HepG2 (cell line): ENCODE data around the gene NBEA. TPM values are rescaled to one million over a fixed set of nuclear protein-coding genes. Genes with fewer than 3 reads are reported as not detected.
"Not testable (repeated sequence)": the region's sequence is repeated elsewhere in the genome, so short reads cannot be mapped to it uniquely, and the experiment has no call there.

Experiments used
- ATAC-seq: fragments of 200-7000 bp; cut with Tn5 transposase; 3 replicates; pipeline ENCODE4 v1.9.1; 2020; ENCODE audit warnings: mild to moderate bottlenecking, moderate library complexity
- BruUV-seq: library from RNA; stranded (reverse); fragments of 400-500 nt; replicated peaks from 2 replicates; lab custom pipeline; 2021; lab: Mats Ljungman, UMichigan
- CTCF ChIA-PET: fragments of 300-600 bp; formaldehyde crosslinking; extraction: SDS; loops from one replicate; lab custom pipeline; 2021; ENCODE audit warnings: low total read pairs, inconsistent platforms, low intra/inter-chr PET ratio; lab: Yijun Ruan, JAX
- POLR2A ChIA-PET: fragments of 350-600 bp; sonication (Branson Sonifier 250); formaldehyde crosslinking; loops from one replicate; lab custom pipeline; 2020; ENCODE audit warnings: antibody characterized with exemption, inconsistent platforms; lab: Yijun Ruan, JAX
- DNase-seq: peaks from one replicate; pipeline ENCODE4 v3.0.0-alpha.2; 2015; ENCODE audit warnings: low spot score
- FAIRE-seq: peaks from 3 replicates; lab custom pipeline; 2011; peaks lifted over from hg19 to GRCh38; lab: Jason Lieb, UNC
- H2AFZ ChIP-seq: one replicate; pipeline ENCODE4 v1.6.1; 2011; ENCODE audit warnings: low read length, inconsistent platforms
- H3K27ac ChIP-seq: fragments of 300-600 bp; 3 replicates; pipeline ENCODE4 v1.8.0; 2011; ENCODE audit warnings: mixed run types, mild to moderate bottlenecking, mixed read lengths, low read length, inconsistent platforms; ENCODE audit not compliant: insufficient read depth; ENCODE audit errors: extremely low read length
- H3K27me3 ChIP-seq, 2 experiments: fragments of 200-600 bp in 1 of 2; 2 replicates in 1 of 2; 3 replicates in 1 of 2; pipeline versions ENCODE4 v1.6.0 to v1.8.0; 2011; ENCODE audit warnings: low read length in 2 of 2, mild to moderate bottlenecking in 2 of 2, moderate library complexity in 2 of 2, inconsistent platforms in 1 of 2; ENCODE audit not compliant: insufficient read depth in 2 of 2, control insufficient read depth in 1 of 2
- H3K36me3 ChIP-seq, 2 experiments: fragments of 200-600 bp in 1 of 2; replicated peaks in 1 of 2; 2 replicates in 1 of 2; 3 replicates in 1 of 2; pipeline versions ENCODE4 v1.5.1 to v1.8.0; 2011; ENCODE audit warnings: low read length in 2 of 2, inconsistent platforms in 1 of 2; ENCODE audit not compliant: insufficient read depth in 2 of 2, control insufficient read depth in 1 of 2
- H3K4me1 ChIP-seq: 2 replicates; pipeline ENCODE4 v1.5.1; 2012; ENCODE audit warnings: low read length, inconsistent platforms; ENCODE audit not compliant: insufficient read depth
- H3K4me2 ChIP-seq: 2 replicates; pipeline ENCODE4 v1.6.0; 2011; ENCODE audit warnings: low read depth, low read length, inconsistent platforms
- H3K4me3 ChIP-seq, 3 experiments: fragments of 200-600 bp in 1 of 3; sonication (generic), shearing (Covaris generic) in 1 of 3; replicated peaks in 1 of 3; 2 replicates each; pipeline ENCODE4 v1.5.1; 2011 to 2016; ENCODE audit warnings: low read length in 3 of 3, inconsistent platforms in 2 of 3, low read depth in 2 of 3, mild to moderate bottlenecking in 2 of 3, control low read depth in 1 of 3, mixed read lengths in 1 of 3; ENCODE audit not compliant: insufficient read depth in 1 of 3
- H3K79me2 ChIP-seq: one replicate; pipeline ENCODE4 v1.6.1; 2011; ENCODE audit warnings: low read length, inconsistent platforms; ENCODE audit not compliant: insufficient read depth
- H3K9ac ChIP-seq: 2 replicates; pipeline ENCODE4 v1.6.0; 2011; ENCODE audit warnings: mild to moderate bottlenecking, low read depth, low read length, inconsistent platforms; ENCODE audit not compliant: insufficient read depth
- H3K9me3 ChIP-seq: 2 replicates; pipeline ENCODE4 v1.5.1; 2012; ENCODE audit warnings: mild to moderate bottlenecking, low read length
- H4K20me1 ChIP-seq: 2 replicates; pipeline ENCODE4 v1.6.0; 2011; ENCODE audit warnings: inconsistent platforms, mild to moderate bottlenecking, low read length, moderate library complexity; ENCODE audit not compliant: insufficient read depth
- BRD4 ChIP-seq: sonication (generic); formaldehyde crosslinking; IDR thresholded peaks from 2 replicates; pipeline ENCODE4 v1.4.0; 2020; ENCODE audit warnings: missing genetic modification reagents
- KMT2A ChIP-seq: sonication (generic); formaldehyde crosslinking; IDR thresholded peaks from 2 replicates; pipeline ENCODE4 v1.4.0; 2020; ENCODE audit warnings: missing genetic modification reagents
- SIN3A ChIP-seq: IDR thresholded peaks from 2 replicates; pipeline ENCODE4 v1.6.1; 2011; ENCODE audit warnings: low read depth, mild to moderate bottlenecking, control low read depth, low read length, borderline replicate concordance
- ZNF709 ChIP-seq: sonication (generic); formaldehyde crosslinking; IDR thresholded peaks from 2 replicates; pipeline ENCODE4 v1.5.0; 2020; ENCODE audit warnings: mild to moderate bottlenecking, missing genetic modification reagents
- ZNF891 ChIP-seq: sonication (generic); formaldehyde crosslinking; IDR thresholded peaks from 2 replicates; pipeline ENCODE4 v1.5.0; 2020; ENCODE audit warnings: mild to moderate bottlenecking, missing genetic modification reagents
- WGBS: methylation state at CpG from one replicate; pipeline ENCODE4 v1.1.6; 2017; ENCODE audit warnings: low lambda C conversion rate; 5-methylcytosine and 5-hydroxymethylcytosine counted together
- in situ Hi-C: cut with HindIII; loops from 2 replicates; pipeline ENCODE4 v1.10.0; 2017; ENCODE audit warnings: low pct_unique_long_range_greater_than_20kb; ENCODE audit not compliant: extremely low pct_ligation_motif_present
- intact Hi-C: fragments of 100-400 bp; cut with micrococcal nuclease; formaldehyde crosslinking; loops from one replicate; pipeline ENCODE4 v1.10.0; 2022; ENCODE audit not compliant: unreplicated experiment
- polyA plus RNA-seq, 8 experiments: library from polyadenylated mRNA; depleted of rRNA in 3 of 8; stranded (reverse) in 7 of 8; unstranded in 1 of 8; fragments of >200 nt; fragmentation: Illumina TruSeq in 4 of 8; extraction: Trizol in 4 of 8; gene quantifications; 2 replicates each; pipeline versions ENCODE4 v1.2.1 to v1.2.3, GENCODE V29; 2011 to 2016; ENCODE audit warnings: low read depth in 4 of 8, missing spikeins in 1 of 8, mixed read lengths in 1 of 8; ENCODE audit not compliant: insufficient read depth in 1 of 8
- total RNA-seq, 5 experiments: library from RNA; depleted of rRNA; stranded (reverse); fragments of >200 nt; fragmentation: Illumina TruSeq; extraction: Trizol; gene quantifications; 2 replicates each; pipeline ENCODE4 v1.2.3, GENCODE V29; 2016; ENCODE audit warnings: low read depth in 1 of 5
- TF ChIP-seq, protein P1 (sequence below): sonication (generic); formaldehyde crosslinking; IDR thresholded peaks from 2 replicates; pipeline ENCODE4 v1.4.0; 2020; ENCODE audit warnings: mild to moderate bottlenecking, missing genetic modification reagents
- TF ChIP-seq, protein P2 (sequence below): sonication (generic); formaldehyde crosslinking; IDR thresholded peaks from 2 replicates; pipeline ENCODE4 v1.4.0; 2020; ENCODE audit warnings: mild to moderate bottlenecking, missing genetic modification reagents

The NBEA gene
- total and polyA plus RNA-seq, 2 of the 13 experiments (the other 11 are each of a cell fraction or from before 2014, with no cell fraction given) = 2.7 to 2.8 TPM

DNA sequence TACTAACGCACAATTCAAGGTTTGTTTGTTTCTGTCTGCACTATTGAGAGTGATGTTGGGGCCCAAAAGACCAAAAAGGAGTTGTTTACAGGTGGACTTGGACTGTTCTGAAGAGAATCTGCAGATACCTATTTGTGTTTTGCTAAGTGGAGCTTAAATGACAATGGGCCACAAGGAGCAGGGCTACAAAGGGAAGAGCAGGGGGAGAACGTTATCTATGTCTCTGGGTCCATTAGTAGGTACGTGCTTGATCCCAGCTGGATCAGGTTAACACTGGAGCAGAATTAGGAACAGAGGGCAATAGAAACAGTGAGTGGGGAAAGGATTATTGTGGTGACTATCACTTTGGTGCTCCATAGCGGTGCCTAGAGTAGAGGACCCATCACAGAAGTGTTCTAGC, 22.5 kb downstream of the NBEA start (continued):
- TF ChIP-seq, protein P1, sequence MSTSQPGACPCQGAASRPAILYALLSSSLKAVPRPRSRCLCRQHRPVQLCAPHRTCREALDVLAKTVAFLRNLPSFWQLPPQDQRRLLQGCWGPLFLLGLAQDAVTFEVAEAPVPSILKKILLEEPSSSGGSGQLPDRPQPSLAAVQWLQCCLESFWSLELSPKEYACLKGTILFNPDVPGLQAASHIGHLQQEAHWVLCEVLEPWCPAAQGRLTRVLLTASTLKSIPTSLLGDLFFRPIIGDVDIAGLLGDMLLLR (CRISPR knock-in tag) = no peak
- TF ChIP-seq ZNF709 (no peak), KMT2A (no peak), SIN3A (no peak)

DNA sequence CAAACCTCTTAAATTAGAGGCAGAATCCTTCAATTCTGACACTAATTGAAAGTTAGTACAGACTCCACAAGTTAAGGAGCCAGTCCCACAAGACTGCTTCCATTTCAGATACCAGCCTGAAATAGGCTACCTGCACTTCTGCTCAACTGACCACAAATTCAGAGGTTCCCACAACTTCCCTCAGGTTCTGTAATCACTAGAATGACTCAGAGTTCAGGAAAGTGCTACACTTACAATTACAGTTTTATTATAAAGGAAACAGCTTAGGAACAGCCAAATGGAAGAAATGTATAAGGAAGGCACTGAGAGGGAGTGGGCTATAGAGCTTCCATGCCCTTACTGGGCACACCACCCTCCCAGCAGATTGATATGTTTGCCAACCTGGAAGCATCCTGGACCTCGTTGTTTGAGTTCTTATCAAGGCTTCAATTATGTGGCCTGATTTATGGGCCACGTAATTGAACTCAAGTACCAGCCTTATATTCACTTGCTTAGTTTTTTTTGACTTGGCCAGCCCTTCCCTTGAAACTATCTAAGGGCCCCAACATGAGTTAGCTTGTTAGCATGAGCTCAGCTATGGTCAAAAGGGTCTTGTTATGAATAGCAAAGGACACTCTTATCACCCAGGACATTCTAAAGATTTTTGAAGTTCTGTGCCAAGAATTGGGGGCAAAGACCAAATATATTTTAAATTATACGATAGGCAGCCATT, 25.9 kb downstream of the NBEA start:
- WGBS = 40% methylated on average over 3 of the region's 3 CpGs
- FAIRE-seq (no peak), DNase-seq (no peak), ATAC-seq (no peak)
- H3K9me3 ChIP-seq = no peaks in the 10 kb centered on the region
- H3K4me1 ChIP-seq = no peaks in the 10 kb centered on the region
- POLR2A ChIA-PET = no interaction called here
- in situ Hi-C loops = no loop called here
- H3K4me3 ChIP-seq = no peak overlapping the region
- H2AFZ ChIP-seq = no peak overlapping the region
- TF ChIP-seq, protein P2, sequence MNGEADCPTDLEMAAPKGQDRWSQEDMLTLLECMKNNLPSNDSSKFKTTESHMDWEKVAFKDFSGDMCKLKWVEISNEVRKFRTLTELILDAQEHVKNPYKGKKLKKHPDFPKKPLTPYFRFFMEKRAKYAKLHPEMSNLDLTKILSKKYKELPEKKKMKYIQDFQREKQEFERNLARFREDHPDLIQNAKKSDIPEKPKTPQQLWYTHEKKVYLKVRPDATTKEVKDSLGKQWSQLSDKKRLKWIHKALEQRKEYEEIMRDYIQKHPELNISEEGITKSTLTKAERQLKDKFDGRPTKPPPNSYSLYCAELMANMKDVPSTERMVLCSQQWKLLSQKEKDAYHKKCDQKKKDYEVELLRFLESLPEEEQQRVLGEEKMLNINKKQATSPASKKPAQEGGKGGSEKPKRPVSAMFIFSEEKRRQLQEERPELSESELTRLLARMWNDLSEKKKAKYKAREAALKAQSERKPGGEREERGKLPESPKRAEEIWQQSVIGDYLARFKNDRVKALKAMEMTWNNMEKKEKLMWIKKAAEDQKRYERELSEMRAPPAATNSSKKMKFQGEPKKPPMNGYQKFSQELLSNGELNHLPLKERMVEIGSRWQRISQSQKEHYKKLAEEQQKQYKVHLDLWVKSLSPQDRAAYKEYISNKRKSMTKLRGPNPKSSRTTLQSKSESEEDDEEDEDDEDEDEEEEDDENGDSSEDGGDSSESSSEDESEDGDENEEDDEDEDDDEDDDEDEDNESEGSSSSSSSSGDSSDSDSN (CRISPR knock-in tag) = no peak
- no peak for TF ChIP-seq ZNF891
- TF ChIP-seq BRD4 = no peak
- H3K27ac ChIP-seq = no peak overlapping the region
- H3K79me2 ChIP-seq = no peaks in the 10 kb centered on the region
- no peaks in the 10 kb centered on the region for H4K20me1 ChIP-seq
- CTCF ChIA-PET = no interaction called here
- no peaks in the 10 kb centered on the region for H3K27me3 ChIP-seq
- intact Hi-C loops = no loop called here
- H3K36me3 ChIP-seq = no peaks in the 10 kb centered on the region
- H3K4me2 ChIP-seq = no peak overlapping the region
- BruUV-seq = no TSS peak
- H3K9ac ChIP-seq = no peak overlapping the region

DNA sequence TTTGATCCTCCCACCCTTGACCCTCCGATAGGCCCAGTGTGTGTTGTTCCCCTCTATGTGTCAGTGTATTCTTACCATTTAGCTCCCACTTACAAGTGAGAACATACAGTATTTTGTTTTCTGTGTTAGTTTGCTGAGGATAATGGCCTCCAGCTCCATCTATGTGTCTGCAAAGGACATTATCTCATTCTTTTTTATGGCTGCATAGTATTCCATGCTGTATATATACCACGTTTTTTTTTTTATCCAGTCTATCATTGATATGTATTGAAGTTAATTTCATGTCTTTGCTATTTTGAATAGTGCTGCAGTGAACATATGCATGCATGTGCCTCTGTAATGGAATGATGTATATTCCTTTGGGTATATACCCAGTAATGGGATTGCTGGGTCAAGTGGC, 27.5 kb downstream of the NBEA start:
- 41% methylated on average over 2 of the region's 2 CpGs for WGBS
- not testable (repeated sequence) for H4K20me1 ChIP-seq

More for the DNA sequence above, 27.5 kb downstream of the NBEA start:
- intact Hi-C loops, H3K27me3 ChIP-seq, H3K9ac ChIP-seq, in situ Hi-C loops, POLR2A ChIA-PET, H3K4me3 ChIP-seq, H3K4me2 ChIP-seq, H3K79me2 ChIP-seq, ATAC-seq, DNase-seq, FAIRE-seq, H3K36me3 ChIP-seq, H2AFZ ChIP-seq, H3K4me1 ChIP-seq, BruUV-seq, CTCF ChIA-PET, H3K27ac ChIP-seq, H3K9me3 ChIP-seq: not testable (repeated sequence)
